Measurements from ENCODE around the gene CACNA1C. TPM values are rescaled to one million over a fixed set of nuclear protein-coding genes. Genes with fewer than 3 reads are reported as not detected.
A peak's percentile ranks its signal among the peaks of the same experiment; 100 is the strongest.

CACNA1C gene
- total RNA-seq, 1 donor: 16.6 TPM

DNA sequence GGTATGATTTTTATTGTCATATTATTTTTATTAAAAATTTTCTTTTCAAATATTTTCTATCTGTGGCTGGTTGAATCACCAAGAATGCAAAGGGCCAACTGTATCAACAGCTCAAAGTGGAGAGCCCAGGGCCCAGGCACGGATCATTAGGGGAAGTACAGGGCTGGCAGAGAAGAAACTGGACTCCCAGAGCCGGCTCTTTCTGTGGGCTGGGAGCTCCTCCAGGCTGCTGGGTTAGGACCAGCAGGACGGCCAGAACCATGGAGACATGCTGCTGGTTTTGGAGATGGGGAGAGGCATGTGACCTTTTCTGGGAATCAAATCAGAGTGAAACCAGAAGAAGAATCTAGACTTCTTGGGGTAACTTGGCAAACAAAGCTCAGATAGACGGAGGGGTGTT lies 220.5 kb downstream of the CACNA1C start:
- no peak overlapping the region for H3K4me3 ChIP-seq (ENCODE audit: low read depth, low read length)
- DNase-seq (ENCODE audit: low read depth): peak; percentile 90
- TF ChIP-seq CTCF (IDR thresholded peaks at IDR 0.05; ENCODE audit: insufficient read depth, low read length): peak; percentile 69

GRCh38 chr12:2273751-2274150 lies 221.0 kb downstream of the CACNA1C start:
- no peak for DNase-seq (ENCODE audit: low read depth)
- TF ChIP-seq CTCF (IDR thresholded peaks at IDR 0.05; ENCODE audit: insufficient read depth, low read length): no peak
- no peak overlapping the region for H3K4me3 ChIP-seq (ENCODE audit: low read depth, low read length)

GRCh38 chr12:2274733-2275132 lies 221.9 kb downstream of the CACNA1C start:
- H3K4me3 ChIP-seq (ENCODE audit: low read depth, low read length): no peak overlapping the region
- DNase-seq (ENCODE audit: low read depth): no peak
- no peak for TF ChIP-seq CTCF (IDR thresholded peaks at IDR 0.05; ENCODE audit: insufficient read depth, low read length)

GRCh38 chr12:2276288-2277033 lies 223.7 kb downstream of the CACNA1C start:
- H3K4me3 ChIP-seq (ENCODE audit: low read depth, low read length): no peak overlapping the region
- peak; percentile 55 for DNase-seq (ENCODE audit: low read depth)
- no peak for TF ChIP-seq CTCF (IDR thresholded peaks at IDR 0.05; ENCODE audit: insufficient read depth, low read length)

GRCh38 chr12:2277492-2278155 lies 224.8 kb downstream of the CACNA1C start:
- no peak for TF ChIP-seq CTCF (IDR thresholded peaks at IDR 0.05; ENCODE audit: insufficient read depth, low read length)
- no peak for DNase-seq (ENCODE audit: low read depth)
- no peak overlapping the region for H3K4me3 ChIP-seq (ENCODE audit: low read depth, low read length)

GRCh38 chr12:2281446-2281845 lies 228.7 kb downstream of the CACNA1C start:
- no peak for TF ChIP-seq CTCF (IDR thresholded peaks at IDR 0.05; ENCODE audit: insufficient read depth, low read length)
- H3K4me3 ChIP-seq (ENCODE audit: low read depth, low read length): no peak overlapping the region
- no peak for DNase-seq (ENCODE audit: low read depth)

Measured in fibroblast of the aortic adventitia (primary cell).